ENCODE data around the gene LMOD2.

- no peak for TF ChIP-seq CTCF (IDR thresholded peaks at IDR 0.05; ENCODE audit: low read depth, low read length)
- TF ChIP-seq EZH2phosphoT487 (IDR thresholded peaks at IDR 0.05; ENCODE audit: low read depth): no peak
Measured at GRCh38 chr7:123705211-123705901, 49.7 kb downstream of the LMOD2 start.

Measured in OCI-LY3 (cell line).